H1 (cell line): ENCODE data around the gene POLR3C.

Source experiments
- ASH2L ChIP-seq: fragments of 200-600, 300-600 bp; sonication (generic); IDR thresholded peaks from one replicate; pipeline ENCODE4 v1.7.1; 2017; ENCODE audit warnings: low read length
- CEBPB ChIP-seq: IDR thresholded peaks from 2 replicates; pipeline ENCODE4 v1.6.1; 2012; ENCODE audit warnings: low read depth, low read length
- CTCF ChIP-seq, 3 experiments: IDR thresholded peaks; 1 replicate in 2 of 3; 2 replicates in 1 of 3; pipeline versions ENCODE4 v1.5.1 to v1.6.1; 2011; ENCODE audit warnings: low read length in 3 of 3, mild to moderate bottlenecking in 3 of 3, inconsistent platforms in 2 of 3, low read depth in 1 of 3, moderate library complexity in 1 of 3; ENCODE audit not compliant: insufficient read depth in 1 of 3; ENCODE audit errors: control extremely low read depth in 1 of 3
- MAFK ChIP-seq: IDR thresholded peaks from 2 replicates; pipeline ENCODE4 v1.6.1; 2012; ENCODE audit warnings: low read depth, mild to moderate bottlenecking, improper control_type of control experiment, low read length
- PHF8 ChIP-seq: fragments of 200-600 bp; sonication (generic); conservative IDR thresholded peaks from 2 replicates; pipeline ENCODE4 v1.7.1; 2012; ENCODE audit warnings: low read depth, mild to moderate bottlenecking, inconsistent platforms, low read length, moderate library complexity
- POLR2A ChIP-seq, 2 experiments: IDR thresholded peaks; 1 replicate in 1 of 2; 2 replicates in 1 of 2; pipeline ENCODE4 v1.6.1; 2011; ENCODE audit warnings: low read depth in 2 of 2, low read length in 2 of 2, mild to moderate bottlenecking in 2 of 2; ENCODE audit errors: control extremely low read depth in 1 of 2

GRCh38 chr1:145893306-145894055 is 69.5 kb downstream of the POLR3C start:
- no peak for TF ChIP-seq PHF8
- no peak for TF ChIP-seq CTCF (IDR thresholded peaks at IDR 0.05; ENCODE audit: control extremely low read depth in 1 of 3, insufficient read depth in 1 of 3, low read depth in 1 of 3, low read length in 3 of 3)
- TF ChIP-seq ASH2L = no peak
- TF ChIP-seq POLR2A (IDR thresholded peaks at IDR 0.05; ENCODE audit: control extremely low read depth in 1 of 2, low read depth in 2 of 2, low read length in 2 of 2) = no peak
- no peak for TF ChIP-seq CEBPB
- TF ChIP-seq MAFK = no peak
